Activated CD8-positive, alpha-beta memory T cell treated with anti-CD3 and anti-CD28 coated beads for 24 hours (primary cell): ENCODE measurements around the gene DDX51.
"Not testable (repeated sequence)": the region's sequence is repeated elsewhere in the genome, so short reads cannot be mapped to it uniquely, and the experiment has no call there.

ENCODE experiments used
- DNase-seq: peaks from one replicate; pipeline ENCODE4 v3.0.0-alpha.2; 2020

Gene DDX51

GRCh38 chr12:132109741-132110140 lies 34.4 kb downstream of the DDX51 start:
- DNase-seq, result no peak

- no peak for DNase-seq
Measured at GRCh38 chr12:132108211-132108832, 35.8 kb downstream of the DDX51 start.

- DNase-seq, result no peak
Measured at GRCh38 chr12:132106921-132107320, 37.2 kb downstream of the DDX51 start.

GRCh38 chr12:132105467-132105866 lies 38.7 kb downstream of the DDX51 start:
- DNase-seq, result no peak

- no peak for DNase-seq
Measured at GRCh38 chr12:132103542-132104308, 40.4 kb downstream of the DDX51 start.

- DNase-seq, result not testable (repeated sequence)
Measured at GRCh38 chr12:132103072-132103471, 41.0 kb downstream of the DDX51 start.

GRCh38 chr12:132102297-132102696 lies 41.8 kb downstream of the DDX51 start:
- no peak for DNase-seq

GRCh38 chr12:132100306-132101065 lies 43.6 kb downstream of the DDX51 start:
- no peak for DNase-seq

- DNase-seq, result no peak
Measured at GRCh38 chr12:132099739-132100138, 44.4 kb downstream of the DDX51 start.

- no peak for DNase-seq
Measured at GRCh38 chr12:132095520-132096409, 48.4 kb downstream of the DDX51 start.

GRCh38 chr12:132094269-132094891 lies 49.7 kb downstream of the DDX51 start:
- DNase-seq, result no peak

GRCh38 chr12:132089407-132089910 lies 54.7 kb downstream of the DDX51 start:
- DNase-seq, result no peak
